H7 (cell line): ENCODE results near the gene KNL1. TPM values are rescaled to one million over a fixed set of nuclear protein-coding genes. Genes with fewer than 3 reads are reported as not detected.

Experiments
- DNase-seq: peaks from one replicate; pipeline ENCODE4 v3.0.0; 2012
- H3K27me3 ChIP-seq: 2 replicates; pipeline ENCODE4 v1.6.0; 2011; ENCODE audit warnings: mild to moderate bottlenecking, low read length; ENCODE audit not compliant: control insufficient read depth, insufficient read depth
- H3K36me3 ChIP-seq: replicated peaks from 2 replicates; pipeline ENCODE4 v1.5.1; 2011; ENCODE audit warnings: low read length; ENCODE audit not compliant: control insufficient read depth, insufficient read depth
- H3K4me3 ChIP-seq: 2 replicates; pipeline ENCODE4 v1.5.1; 2011; ENCODE audit warnings: low read depth, mild to moderate bottlenecking, control low read depth, low read length, moderate library complexity; ENCODE audit not compliant: insufficient read depth
- total RNA-seq: library from RNA; depleted of rRNA; stranded (reverse); fragments of >200 nt; shearing (Covaris generic); gene quantifications from 2 replicates; pipeline ENCODE4 v1.2.3, GENCODE V29; 2014; rRNA removed

KNL1 gene
- total RNA-seq, 1 experiment from 2014 or later, result 28.4 TPM

GRCh38 chr15:40697916-40698315 is 103.9 kb downstream of the KNL1 start:
- Histone ChIP-seq H3K27me3 (no peaks in the 10 kb centered on the region), H3K4me3 (no peak overlapping the region), H3K36me3 (peaks cover 8% of the 10 kb centered on the region)
- DNase-seq, result no peak

- peak; percentile 39 for DNase-seq
- Histone ChIP-seq H3K27me3 (no peaks in the 10 kb centered on the region), H3K4me3 (no peak overlapping the region), H3K36me3 (peaks cover 8% of the 10 kb centered on the region)
Observed at GRCh38 chr15:40702077-40702476, 108.0 kb downstream of the KNL1 start.

GRCh38 chr15:40706121-40706520 is 112.1 kb downstream of the KNL1 start:
- no peaks in the 10 kb centered on the region for H3K27me3 ChIP-seq
- H3K4me3 ChIP-seq, result no peak overlapping the region
- peaks cover 6% of the 10 kb centered on the region for H3K36me3 ChIP-seq
- no peak for DNase-seq

Other genes starting within 250 kb of the KNL1 start
- not detected in 2 replicates for gene PHGR1, start 243.2 kb upstream of the KNL1 start, total RNA-seq
- gene DISP2, start 236.0 kb upstream of the KNL1 start, total RNA-seq, result 0.04 and 0.52 TPM in 2 replicates
- 72.2 and 104 TPM in 2 replicates for gene KNSTRN, start 211.5 kb upstream of the KNL1 start, total RNA-seq
- 28.6 and 31.4 TPM in 2 replicates for gene IVD, start 188.5 kb upstream of the KNL1 start, total RNA-seq
- gene BAHD1, start 153.3 kb upstream of the KNL1 start, total RNA-seq, result 45.7 and 47.4 TPM in 2 replicates
- 11.7 and 15.2 TPM in 2 replicates for gene CHST14, start 123.3 kb upstream of the KNL1 start, total RNA-seq
- gene CCDC32, start 29.2 kb upstream of the KNL1 start, total RNA-seq, result 12.3 and 17.2 TPM in 2 replicates
- 30.5 and 38.1 TPM in 2 replicates for gene RPUSD2, start 24.9 kb upstream of the KNL1 start, total RNA-seq
- gene RAD51, start 100.9 kb downstream of the KNL1 start, total RNA-seq, result 14.2 and 16.1 TPM in 2 replicates
- 9.6 and 14.2 TPM in 2 replicates for gene RMDN3, start 161.0 kb downstream of the KNL1 start, total RNA-seq
- 58.3 and 60.9 TPM in 2 replicates for gene GCHFR, start 169.8 kb downstream of the KNL1 start, total RNA-seq
- gene C15orf62, start 175.7 kb downstream of the KNL1 start, total RNA-seq, result 0.31 and 0.48 TPM in 2 replicates
- 25.5 and 30.0 TPM in 2 replicates for gene ZFYVE19, start 212.8 kb downstream of the KNL1 start, total RNA-seq
- 28.2 and 34.6 TPM in 2 replicates for gene DNAJC17, start 213.2 kb downstream of the KNL1 start, total RNA-seq
- not detected in 2 replicates for gene PPP1R14D, start 234.5 kb downstream of the KNL1 start, total RNA-seq
- gene SPINT1, start 249.8 kb downstream of the KNL1 start, total RNA-seq, result 81.1 and 109 TPM in 2 replicates